GM19193 (cell line): Measurements from ENCODE around the gene ORM1.

ENCODE experiments used
- POLR2A ChIP-seq: IDR thresholded peaks from 4 replicates; pipeline ENCODE4 v1.6.1; 2011; ENCODE audit not compliant: insufficient read depth, insufficient read length; ENCODE audit errors: extremely low read depth

Gene ORM1

GRCh38 chr9:114374936-114375335 lies 52.0 kb downstream of the ORM1 start:
- TF ChIP-seq POLR2A = no peak

- no peak for TF ChIP-seq POLR2A
These were observed 52.7 kb downstream of the ORM1 start for GRCh38 chr9:114375386-114376175.
